GM21381 (cell line): ENCODE measurements around the gene TTC23.
"Not testable (repeated sequence)": the region's sequence is repeated elsewhere in the genome, so short reads cannot be mapped to it uniquely, and the experiment has no call there.

Experiments used
- ATAC-seq: cut with Tn5 transposase; IDR thresholded peaks from one replicate; pipeline ENCODE4 v1.9.1; 2021; ENCODE audit warnings: mild to moderate bottlenecking, moderate library complexity; ENCODE audit not compliant: unreplicated experiment

Gene TTC23

GRCh38 chr15:99201408-99202175, 47.8 kb downstream of the TTC23 start:
- no peak for ATAC-seq

GRCh38 chr15:99197856-99198255, 51.5 kb downstream of the TTC23 start:
- no peak for ATAC-seq

GRCh38 chr15:99192181-99192580, 57.2 kb downstream of the TTC23 start:
- ATAC-seq: not testable (repeated sequence)

GRCh38 chr15:99187936-99188335, 61.4 kb downstream of the TTC23 start:
- ATAC-seq: no peak

- ATAC-seq: no peak
Measured at GRCh38 chr15:99185414-99186130, 63.8 kb downstream of the TTC23 start.

- no peak for ATAC-seq
Measured at GRCh38 chr15:99182791-99183190, 66.6 kb downstream of the TTC23 start.

- ATAC-seq: no peak
Measured at GRCh38 chr15:99181545-99181971, 67.8 kb downstream of the TTC23 start.

- ATAC-seq: no peak
Measured at GRCh38 chr15:99180964-99181306, 68.4 kb downstream of the TTC23 start.

- no peak for ATAC-seq
Measured at GRCh38 chr15:99180086-99180963, 69.1 kb downstream of the TTC23 start.

- ATAC-seq: no peak
Measured at GRCh38 chr15:99177679-99178078, 71.7 kb downstream of the TTC23 start.

GRCh38 chr15:99176757-99177156, 72.6 kb downstream of the TTC23 start:
- no peak for ATAC-seq

GRCh38 chr15:99174567-99175395, 74.6 kb downstream of the TTC23 start:
- ATAC-seq: no peak

GRCh38 chr15:99172989-99173388, 76.4 kb downstream of the TTC23 start:
- ATAC-seq: no peak

- no peak for ATAC-seq
Measured at GRCh38 chr15:99172171-99172570, 77.2 kb downstream of the TTC23 start.

GRCh38 chr15:99170476-99171065, 78.8 kb downstream of the TTC23 start:
- no peak for ATAC-seq

- ATAC-seq: no peak
Measured at GRCh38 chr15:99169769-99170311, 79.5 kb downstream of the TTC23 start.

GRCh38 chr15:99168601-99169580, 80.5 kb downstream of the TTC23 start:
- no peak for ATAC-seq

- ATAC-seq: no peak
Measured at GRCh38 chr15:99167640-99168039, 81.7 kb downstream of the TTC23 start.

- no peak for ATAC-seq
Measured at GRCh38 chr15:99167201-99167600, 82.2 kb downstream of the TTC23 start.
